Limb (tissue), 2 donors: ENCODE results near the gene HS3ST3A1.
"Not testable (repeated sequence)": the region's sequence is repeated elsewhere in the genome, so short reads cannot be mapped to it uniquely, and the experiment has no call there.

Experiments used
- DNase-seq, 2 donors: peaks; one replicate each; pipeline ENCODE4 v3.0.0-alpha.2; 2016; ENCODE audit errors: extremely low spot score in 2 of 2

Gene HS3ST3A1

DNA sequence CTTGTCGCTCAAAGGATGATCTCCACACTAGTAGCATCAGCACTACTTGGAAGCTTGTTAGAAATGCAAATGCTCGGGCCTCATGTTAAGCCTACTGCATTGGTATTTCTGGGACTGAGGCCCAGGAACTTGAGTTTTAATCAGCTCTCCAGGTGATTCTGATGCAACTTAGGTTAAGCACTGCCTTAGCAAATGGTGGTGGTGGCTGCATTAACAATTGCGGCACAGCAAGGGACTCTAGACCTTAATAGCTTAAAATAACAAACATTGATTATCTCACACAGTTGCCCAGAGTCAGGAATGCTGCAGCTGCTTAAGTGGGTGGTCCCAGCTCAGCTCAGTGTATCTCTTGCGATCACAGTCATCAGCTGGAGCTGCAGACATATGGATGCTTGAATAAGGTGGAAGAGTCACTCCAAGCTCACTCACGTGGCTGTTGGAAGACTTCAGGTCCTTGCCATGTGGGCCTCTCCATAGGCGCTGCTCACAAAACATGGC is 25.8 kb downstream of the HS3ST3A1 start:
- DNase-seq = no peak

DNA sequence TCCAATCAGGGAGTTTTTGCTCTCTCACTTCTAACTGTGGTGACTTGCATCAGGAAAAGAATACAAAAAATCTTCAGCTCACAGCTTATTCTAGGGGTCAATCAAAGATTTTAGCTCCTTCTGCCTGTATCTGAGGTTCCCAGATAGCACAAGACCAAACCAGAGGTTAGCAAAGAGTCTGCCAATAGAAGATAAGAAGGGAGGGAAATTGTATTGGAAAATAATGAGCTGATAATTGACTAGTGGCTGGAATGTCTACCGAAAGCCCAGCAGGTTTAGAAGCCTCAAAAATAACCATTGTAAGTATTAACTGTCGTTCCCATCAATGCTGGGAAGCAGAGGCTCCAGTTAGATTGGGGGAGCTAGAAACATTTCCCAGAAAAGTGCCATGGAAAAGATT is 26.3 kb downstream of the HS3ST3A1 start:
- no peak for DNase-seq

DNA sequence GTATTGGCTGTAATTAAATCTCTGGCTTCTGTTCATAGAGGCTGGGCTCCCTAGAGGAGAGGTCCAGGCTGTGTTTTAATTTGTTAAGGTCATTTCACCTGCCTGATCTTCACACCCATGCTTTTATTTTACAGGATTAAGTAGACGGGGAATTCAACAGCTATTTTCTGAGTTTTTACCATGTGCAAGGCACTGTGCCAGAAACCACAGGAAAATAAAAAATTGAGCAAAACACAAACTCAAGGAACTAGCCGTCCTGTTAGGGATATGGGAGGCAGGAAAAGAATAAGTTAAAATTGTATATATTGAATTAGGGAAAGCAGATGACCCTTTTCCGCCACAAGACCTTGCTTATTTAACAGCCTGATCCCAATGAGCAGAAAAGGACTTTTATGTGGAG is 29.1 kb downstream of the HS3ST3A1 start:
- DNase-seq = no peak

DNA sequence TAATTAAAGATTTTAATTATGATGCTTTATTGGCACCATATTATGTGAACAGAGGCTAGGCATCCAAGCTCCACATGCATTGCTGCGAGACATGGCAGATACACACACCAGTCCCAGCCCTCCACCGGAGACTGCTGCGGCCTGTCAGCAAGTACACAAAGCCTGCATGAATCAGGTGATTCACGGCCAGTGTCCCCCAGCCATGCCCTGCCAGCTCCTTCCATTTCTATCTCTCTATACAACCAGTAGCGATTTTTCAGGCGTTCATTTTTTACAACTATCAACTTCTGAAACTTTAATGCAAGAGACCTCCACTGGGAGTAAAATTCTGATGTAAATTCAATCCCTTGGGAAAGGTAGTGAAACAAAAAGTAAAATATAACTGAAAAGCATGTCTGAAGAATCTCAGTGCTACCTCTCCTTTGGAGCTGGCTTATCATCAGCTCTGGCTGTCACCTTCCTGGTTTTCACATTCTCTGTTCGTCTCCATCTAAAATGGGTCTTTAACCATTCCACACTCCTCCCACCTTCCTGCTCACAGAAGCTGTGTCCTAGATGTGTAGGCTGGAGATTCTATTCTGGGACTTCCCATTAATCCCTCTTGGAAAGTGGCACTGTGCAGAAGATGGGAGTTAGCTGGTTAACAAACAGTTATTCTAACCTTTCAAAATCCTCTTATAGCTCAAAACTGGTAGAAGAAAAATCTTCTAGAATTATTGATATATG is 32.2 kb downstream of the HS3ST3A1 start:
- no peak for DNase-seq

DNA sequence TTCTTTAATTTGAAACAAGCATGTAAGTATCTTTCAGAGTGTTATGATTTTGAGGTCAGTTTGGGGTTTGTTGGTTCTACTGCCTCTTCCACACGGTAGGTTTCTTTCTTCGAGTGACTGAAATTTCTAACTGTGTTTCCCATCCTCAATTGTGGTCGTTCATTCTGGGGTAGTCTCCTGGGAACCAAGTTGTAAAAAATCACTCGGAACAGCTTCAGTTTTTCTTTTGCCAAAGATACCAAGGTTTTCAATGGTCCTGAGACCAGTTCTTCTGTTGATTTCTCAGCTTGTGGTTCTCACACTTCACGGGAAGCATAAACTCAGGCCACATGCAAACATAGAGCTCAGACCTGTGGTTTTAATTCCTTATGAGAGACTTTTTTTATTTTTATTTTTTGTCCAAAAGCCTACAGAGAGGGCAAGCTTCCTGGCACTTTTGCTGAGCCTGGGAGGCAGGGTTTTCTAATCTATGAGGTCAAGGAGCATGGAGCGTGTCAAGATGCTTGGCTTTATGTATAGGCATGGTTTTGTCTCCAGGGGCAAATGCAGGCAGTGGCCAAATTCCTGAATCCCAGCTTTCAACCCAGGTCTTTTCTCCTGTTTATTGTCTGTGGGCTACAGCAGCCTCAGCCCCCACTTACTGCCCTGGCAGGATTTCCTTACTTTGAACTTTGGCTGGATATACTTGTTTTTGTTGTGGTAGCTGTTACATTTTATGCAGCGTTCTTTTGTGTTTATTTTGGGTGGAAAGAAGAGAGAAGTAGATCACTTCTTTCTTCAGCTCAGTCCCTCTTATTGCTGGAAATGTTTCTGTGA is 32.9 kb downstream of the HS3ST3A1 start:
- DNase-seq = no peak

DNA sequence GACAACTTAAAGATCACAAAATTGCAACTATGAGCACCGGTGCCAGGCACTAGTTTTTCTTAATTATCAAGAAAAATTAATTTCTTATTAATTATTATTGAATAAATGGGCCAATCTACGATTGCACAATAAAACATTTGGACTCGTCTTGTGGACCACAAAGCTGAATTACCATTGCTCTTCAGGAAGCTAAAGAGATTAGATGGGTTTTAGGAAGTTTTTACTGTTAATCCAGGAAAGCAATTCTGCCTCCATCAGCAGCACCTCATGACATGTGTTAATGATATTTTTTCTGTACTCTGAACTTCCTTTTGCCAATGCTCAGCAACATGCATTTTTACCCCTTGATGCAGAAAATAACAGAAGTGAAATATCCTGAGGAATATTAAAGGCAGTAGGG is 37.9 kb downstream of the HS3ST3A1 start:
- DNase-seq = no peak

DNA sequence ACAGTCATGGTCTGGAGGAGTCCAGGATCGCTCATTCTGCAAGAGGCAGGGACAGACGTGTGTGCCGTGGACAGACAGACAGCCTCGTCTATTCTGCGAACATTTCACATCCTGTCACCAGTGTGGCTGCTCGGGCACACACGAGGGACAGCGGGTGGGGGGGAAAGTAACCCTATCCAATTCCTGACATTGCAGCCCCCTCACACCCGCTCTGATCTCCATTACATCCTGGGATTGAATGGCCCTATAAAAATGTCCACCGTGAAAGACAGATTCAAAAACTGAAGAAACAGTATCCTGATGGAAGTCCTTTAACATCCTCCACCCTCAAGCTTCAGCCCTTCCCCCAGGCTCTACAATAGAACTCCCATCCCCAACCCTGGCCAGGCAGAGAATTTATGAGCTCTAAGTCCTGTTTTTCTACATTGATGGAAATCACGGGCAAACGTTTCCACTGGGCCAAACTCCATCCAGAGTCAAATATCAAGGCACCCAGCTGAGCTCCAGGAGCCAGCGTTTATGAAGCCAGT is 39.4 kb downstream of the HS3ST3A1 start:
- peak in 1 of 2 donors; percentile 54 for DNase-seq

DNA sequence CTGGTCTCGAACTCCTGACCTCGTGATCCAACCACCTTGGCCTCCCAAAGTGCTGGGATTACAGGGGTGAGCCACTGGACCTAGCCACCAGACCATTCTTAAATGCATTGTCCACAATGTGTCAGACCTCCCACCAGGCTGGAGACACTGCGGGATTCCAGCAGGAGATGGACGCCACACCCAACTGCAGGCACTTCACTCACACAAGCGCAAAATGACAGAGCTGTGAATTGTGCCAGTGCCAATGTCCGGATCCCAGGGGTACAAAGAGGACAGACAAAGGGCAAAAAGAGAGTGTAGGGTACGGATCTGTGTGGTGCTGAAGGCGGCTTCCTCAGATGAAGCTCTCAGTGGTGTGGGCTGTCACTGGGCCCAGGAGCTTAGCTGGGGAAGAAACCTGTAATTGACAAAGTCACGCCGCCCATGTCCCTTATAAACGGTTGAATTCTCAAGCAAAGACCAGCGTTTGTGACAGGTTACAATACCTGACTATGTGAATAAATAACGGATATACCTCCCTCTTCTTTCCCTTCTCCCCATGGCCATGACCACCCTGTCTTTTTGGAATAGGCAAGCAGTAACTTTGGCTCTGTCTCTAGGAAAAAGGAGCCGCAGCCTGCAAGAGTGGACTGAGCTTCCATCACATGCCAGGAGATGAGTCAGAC is 40.0 kb downstream of the HS3ST3A1 start:
- peak in 1 of 2 donors; percentile 73 for DNase-seq

DNA sequence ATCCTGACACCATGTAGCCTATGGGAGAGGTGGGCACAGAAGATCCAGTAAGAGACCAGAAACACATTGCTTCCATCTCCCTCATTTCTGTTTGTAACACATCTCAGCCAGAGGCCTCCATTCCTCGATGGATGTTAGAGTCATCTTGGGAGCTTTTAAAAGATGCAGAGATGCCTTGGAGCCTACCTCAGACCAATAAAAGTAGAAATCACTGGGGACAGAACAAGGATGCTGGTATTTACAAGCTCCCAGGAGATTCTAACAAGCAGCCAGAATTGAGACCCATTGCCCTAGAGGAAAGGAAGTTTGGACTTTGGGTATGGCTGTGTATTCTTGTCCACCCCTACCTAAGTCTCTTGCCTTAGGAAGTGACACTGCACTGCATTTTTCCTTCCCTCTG is 40.8 kb downstream of the HS3ST3A1 start:
- no peak for DNase-seq

DNA sequence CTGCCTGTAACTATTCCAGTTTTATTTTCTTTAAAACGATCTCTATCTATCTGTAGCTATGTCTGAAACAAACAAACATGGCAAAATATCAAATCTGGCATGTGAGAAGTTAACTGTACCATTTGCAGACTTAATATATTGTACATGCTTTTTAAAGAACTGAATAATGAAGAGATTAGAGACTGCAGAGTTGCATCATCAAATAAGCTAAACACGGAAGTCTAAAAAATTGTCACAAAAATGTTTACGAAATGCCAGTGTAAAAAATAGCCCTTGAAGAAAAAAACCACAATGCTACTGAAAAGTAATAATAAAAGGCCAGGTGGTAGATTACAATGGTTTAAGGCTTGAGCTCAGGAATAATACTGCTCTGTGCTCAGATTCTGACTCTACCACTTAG is 43.1 kb downstream of the HS3ST3A1 start:
- DNase-seq = no peak

DNA sequence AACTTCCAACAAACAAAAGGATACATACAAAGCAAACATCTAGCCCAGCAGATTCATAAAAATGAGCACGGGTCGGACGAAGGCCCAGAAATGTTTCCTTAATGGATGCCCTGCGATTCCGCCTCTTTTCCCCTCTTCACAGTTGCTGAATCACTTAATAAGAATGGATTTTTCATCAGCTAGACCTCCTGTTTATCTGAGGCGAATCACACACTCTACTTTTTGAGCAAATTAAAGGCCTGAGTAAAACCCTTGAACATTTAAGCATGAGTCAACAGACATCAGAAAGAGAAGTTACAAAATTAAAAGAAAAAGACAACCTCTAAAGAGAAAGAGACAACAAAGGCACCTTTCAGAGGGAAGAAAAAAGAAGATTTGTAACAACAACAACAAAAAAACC is 44.7 kb downstream of the HS3ST3A1 start:
- DNase-seq = no peak

DNA sequence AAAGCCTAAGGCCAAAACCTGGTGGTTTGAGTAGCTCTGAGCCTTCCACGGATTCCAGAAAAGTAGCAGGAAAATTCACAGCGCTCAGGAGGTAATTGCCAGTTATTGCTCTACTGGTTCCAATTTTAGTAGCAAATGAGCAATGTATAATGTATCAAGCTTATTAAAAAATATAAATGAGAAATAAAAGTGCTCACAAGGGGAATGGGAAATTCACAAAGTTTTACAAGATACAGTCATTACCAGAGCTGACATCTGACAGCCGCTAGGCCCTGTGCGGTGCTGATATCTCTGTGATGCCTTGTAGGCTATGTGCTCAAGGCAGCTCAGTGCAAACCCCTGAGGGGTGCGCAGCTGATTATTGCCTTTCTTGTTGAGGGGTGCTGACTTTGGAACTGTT is 47.5 kb downstream of the HS3ST3A1 start:
- no peak for DNase-seq

DNA sequence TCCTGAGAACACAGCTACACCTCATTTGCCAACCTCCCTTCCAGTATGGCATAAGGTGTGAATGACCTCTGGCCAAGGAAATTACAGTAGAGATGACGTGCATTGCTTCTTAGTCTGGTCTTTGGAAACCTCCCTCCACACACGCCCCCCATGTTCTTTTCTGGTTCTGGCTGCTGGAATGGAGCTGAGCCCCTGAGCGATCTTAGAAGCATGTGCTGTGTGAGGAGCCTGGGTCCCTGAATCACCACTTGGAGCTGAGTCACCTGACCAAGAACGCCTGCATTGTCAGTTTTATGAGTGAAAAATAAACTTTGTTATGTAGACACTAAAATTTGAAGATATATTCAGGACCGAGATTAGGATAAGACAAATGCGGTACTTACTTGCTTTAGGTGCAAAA is 51.4 kb downstream of the HS3ST3A1 start:
- DNase-seq = no peak

DNA sequence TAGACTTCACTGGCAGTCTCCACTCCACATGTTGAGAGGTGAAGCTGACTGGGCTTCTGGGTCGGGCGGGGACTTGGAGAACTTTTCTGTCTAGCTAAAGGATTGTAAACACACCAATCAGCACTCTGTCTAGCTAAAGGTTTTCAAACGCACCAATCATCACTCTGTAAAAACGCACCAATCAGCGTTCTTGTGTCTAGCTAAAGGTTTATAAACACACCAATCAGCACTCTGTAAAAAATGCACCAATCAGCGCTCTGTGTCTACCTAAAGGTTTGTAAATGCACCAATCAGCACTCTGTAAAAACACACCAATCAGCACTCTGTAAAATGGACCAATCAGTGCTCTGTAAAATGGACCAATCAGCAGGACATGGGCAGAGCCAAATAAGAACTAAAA is 53.2 kb downstream of the HS3ST3A1 start:
- not testable (repeated sequence) for DNase-seq

DNA sequence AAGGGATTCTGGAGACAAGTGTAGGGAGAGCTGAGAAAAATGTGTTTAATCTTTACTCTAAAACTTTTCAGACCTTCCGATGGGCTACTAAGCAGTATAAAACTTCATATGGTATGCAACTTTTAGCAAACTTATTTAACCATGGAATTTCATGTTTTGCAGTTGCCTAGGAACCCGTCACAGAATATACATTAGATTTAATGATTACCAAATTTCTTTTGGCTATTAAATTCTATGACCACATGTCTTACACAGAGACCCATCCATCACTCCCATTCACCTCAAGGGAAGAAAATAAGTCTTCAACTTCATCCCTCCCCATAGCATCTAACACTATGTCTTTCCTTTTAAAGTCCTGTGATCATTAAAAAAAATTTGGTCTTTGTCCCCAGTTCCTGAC is 54.9 kb downstream of the HS3ST3A1 start:
- no peak for DNase-seq

DNA sequence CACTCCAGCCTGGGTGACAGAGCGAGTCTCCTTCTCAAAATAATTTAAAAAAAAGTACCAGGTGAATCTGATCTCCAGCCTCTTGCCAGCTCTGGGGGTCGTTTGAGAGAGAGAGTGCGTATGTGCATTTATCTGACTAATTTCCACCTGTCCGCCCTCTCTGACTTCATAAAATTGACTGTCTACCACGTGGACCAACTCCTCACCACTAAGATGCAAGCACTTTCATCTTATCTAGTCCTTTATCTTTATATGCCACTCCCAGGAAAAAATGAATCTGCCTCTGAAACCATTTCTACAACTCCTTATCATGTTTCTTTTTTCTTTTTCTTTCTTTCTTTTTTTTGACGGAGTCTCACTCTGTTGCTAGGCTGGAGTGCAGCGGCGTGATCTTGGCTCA is 55.8 kb downstream of the HS3ST3A1 start:
- DNase-seq = no peak

DNA sequence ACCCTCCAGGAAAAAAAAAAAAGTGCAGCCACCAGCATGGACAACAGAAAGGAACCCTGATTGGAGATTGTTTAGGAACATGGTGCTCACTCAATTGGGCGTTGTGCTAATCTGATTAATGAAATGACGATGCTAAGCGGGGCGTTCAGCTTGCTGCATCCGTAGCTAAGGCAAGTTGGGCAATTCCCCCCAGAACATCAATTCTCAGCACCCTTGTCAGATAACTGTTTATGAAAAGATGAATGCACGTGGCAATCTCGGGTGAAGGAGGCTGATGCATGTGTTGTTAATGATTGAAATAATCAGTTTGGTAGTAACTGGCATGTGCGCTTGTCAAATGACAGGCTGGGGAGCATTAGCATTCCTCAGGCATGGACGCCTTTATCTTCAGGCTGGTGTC is 57.0 kb downstream of the HS3ST3A1 start:
- no peak for DNase-seq

DNA sequence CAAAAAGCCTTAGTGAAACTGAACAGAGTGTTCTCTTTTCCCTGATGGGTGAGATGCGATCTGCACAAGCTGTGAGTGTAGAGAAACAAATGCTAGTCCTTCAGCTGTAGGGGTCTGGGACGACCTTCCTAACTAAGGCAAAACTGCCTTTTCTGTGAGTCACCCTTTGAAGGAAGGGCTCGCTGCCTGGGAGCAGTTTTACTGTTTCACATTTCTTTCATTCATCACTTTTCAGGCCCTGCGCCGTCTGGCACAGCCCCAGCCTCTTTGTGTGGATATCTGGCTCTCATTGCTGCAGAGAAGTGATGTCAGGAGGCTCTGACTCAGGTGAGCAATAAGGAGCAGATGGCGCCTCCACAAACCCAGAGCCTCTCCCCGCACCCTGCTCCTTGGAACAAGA is 57.4 kb downstream of the HS3ST3A1 start:
- DNase-seq = peak; percentile 62 to 79

DNA sequence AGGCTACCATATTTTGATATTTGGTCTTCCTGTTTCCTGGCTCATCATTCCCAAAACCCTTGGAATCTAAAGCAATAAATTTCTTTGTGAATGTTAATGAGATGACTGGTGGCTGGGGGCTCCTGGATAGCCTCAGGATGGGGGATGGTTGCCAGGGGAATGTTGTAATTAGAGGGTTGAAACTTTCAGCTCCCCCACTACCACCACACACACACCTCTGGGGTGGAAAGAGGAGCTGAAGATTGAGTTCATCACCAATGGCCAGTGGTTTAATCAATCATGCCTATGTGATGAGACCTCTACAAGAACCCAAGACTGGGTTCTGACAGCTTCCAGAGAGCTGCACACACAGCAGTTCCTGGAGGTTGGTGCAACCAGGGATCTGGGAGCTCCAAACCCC is 59.1 kb downstream of the HS3ST3A1 start:
- no peak for DNase-seq

DNA sequence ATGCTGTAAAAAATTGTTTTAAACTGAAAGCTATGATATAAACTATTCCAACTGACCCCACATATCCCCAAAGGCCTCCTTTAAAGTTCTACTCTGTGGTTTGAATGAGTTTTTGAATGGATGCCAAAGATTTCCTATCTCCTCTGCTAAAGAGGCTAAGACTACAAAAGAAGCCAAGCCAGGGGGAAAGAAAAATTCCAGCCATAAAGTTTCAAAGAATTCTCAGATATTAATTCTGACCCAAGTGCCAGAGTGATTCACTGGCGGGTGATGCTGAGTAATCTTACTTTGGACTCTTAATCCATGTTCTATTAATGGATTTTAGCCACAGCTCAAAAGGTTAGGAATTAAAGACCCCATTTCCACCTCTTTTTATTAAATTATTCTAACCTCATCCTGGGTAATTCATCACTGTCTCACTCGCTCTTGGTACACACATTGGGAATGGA is 60.7 kb downstream of the HS3ST3A1 start:
- peak in 1 of 2 donors; percentile 41 for DNase-seq

DNA sequence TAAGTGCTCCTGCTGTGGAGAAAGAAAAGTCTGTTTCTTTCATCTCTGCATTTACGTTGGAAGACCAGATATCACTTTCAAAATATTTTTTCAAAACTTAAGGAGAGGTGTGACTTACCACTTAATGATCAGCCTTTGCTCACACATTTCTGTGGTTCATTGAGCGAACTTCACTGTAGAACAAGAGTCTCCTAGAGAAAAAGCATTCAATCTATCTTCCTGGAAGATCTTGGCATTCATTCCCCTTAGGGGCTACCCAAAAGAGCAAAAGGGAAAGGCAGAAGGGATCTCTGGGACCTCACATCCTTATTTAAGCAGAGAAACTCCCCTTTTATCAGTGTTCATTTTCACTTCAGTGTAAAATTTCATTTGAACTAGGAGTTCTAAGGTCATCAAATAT is 61.2 kb downstream of the HS3ST3A1 start:
- DNase-seq = no peak

DNA sequence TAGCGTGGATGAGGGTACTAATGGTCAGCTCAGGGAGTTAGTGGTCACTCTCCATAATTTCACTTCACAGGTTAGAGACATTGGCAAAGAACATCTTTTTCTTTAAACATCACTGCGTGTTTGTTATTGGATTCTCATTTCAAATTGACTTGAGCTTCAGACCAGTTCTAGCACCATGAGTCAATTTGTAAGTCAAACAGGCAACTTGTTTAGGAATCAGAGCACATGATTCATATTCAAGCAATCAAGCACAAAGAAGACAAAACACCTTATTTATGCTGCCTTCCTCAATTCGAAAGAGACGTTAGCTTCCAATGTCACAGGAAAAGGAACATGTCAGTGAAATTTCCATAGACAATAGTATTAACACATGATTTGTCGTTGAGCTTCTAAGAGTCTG is 62.3 kb downstream of the HS3ST3A1 start:
- no peak for DNase-seq
